Activated CD8-positive, alpha-beta memory T cell treated with anti-CD3 and anti-CD28 coated beads, Interleukin-2, amount 50 U/mL, for 24 hours (primary cell): ENCODE measurements around the gene KLF13.
A peak's percentile ranks its signal among the peaks of the same experiment; 100 is the strongest.

Experiments
- DNase-seq: peaks from one replicate; pipeline ENCODE4 v3.0.0-alpha.2; 2020; ENCODE audit errors: extremely low read depth

KLF13 gene

DNA sequence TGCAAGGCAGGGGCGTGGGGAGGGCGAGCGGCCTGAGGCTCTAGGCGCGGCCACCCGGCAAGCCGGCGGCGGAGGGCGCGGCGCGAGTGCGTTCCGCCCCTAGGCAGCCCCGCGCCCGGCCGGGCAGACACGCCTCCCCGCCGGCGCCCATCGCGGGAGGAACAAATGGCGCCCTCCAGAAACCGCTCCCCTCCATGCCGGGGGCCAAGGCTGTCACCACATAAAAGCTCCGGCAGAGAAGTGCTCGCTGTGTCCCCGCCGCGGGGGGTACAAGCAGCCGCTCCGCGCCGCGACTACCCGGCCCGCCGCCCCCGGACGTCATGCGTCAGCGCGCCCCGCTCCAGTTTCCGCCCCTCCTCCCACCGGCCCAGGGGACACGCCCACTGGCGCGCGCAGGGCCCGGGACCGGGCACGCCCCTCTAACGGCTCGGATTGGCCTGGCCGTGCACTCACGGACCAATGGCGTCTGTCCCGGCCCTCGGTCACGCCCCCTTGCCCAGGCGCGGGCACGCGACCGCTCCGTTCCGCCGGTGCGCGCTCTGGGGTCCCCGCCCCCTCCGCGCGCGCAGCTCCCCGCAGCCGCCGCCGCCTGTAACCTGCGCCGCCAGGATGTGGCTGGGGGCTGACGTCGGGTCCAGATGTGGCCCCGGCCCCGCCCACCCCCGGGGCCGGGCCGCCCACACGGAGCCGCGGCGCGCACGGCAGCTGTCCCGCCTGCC lies at the start of gene KLF13:
TSS of gene KLF13 (plus strand) at position 680 of the 719 bp plus-strand sequence. CDS start 378 bp downstream, outside the sequence.
- DNase-seq: peak; percentile 96

- no peak for DNase-seq
Measured at GRCh38 chr15:31277335-31278060, 49.1 kb upstream of the KLF13 start.

GRCh38 chr15:31278061-31278445 lies 48.6 kb upstream of the KLF13 start:
- DNase-seq: no peak

DNA sequence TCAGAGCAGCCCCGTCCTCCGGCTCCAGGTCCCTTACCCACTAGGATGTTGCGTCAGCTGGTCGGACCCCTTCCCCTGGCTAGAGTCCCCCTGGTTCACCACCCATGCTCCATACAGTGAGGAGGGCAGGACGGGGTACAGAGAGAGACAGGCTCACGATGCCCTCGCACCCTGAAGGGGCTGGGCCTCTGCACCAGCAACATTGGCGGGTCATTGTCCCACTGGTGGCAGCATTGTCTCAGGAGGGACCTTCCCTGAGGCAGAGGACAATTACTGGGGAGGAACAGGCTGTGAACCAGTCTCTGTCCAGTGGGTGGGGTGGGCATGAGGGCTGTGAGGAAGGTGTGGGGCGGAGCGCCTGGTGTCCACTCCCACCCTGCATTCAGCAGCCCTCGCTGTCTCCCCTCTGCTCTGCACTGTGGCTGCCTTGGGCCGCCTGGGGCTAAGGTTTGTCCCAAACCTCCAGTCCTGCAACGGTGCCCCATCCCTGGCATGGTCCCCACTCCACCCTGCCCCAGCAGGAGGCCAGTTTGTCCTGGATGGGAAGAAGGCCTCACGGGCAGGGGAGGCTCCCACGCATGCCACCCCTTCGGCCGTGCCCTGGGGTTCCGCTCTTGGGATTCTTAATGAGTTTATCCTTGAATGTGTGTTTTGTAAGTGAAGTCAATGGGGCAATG lies 48.0 kb upstream of the KLF13 start:
- no peak for DNase-seq

GRCh38 chr15:31279221-31280045 lies 47.2 kb upstream of the KLF13 start:
- DNase-seq: no peak

DNA sequence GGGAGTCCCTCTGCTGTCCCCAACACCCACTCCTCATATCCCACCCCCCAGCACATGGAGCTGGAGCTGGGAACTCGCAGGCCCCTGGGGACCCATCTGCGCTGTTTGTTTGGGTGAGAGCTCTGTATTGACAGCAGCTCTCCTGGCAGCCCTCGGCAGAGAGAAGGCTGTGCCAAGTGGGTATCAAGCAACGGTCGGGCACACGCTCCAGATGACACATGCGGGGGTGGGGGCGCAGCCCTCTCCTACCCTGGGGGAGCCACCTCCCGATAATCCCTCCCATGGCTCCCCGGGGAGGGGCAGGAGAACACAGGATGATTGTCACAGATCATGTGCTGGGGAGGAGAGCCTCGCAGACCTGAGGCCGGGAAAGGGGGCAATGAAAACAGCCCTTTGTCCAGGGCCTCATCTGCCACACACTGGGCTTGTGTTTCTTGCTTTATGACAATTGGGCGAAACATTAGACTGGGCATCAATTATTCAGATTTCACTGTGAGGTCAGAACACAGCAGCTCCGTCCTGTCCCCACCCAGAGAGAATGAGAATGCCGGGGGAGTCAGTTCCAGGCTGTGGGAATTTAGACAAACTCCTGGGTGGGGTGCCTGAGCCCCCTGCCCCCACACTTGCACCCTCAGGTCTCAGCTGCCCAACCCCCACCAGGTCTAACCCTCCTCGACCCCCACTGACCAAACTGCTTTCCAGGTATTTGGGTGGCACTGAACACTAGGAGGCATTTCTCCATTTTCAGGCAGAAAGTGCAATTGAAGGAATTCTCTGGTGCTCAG lies 46.4 kb upstream of the KLF13 start:
- no peak for DNase-seq

DNA sequence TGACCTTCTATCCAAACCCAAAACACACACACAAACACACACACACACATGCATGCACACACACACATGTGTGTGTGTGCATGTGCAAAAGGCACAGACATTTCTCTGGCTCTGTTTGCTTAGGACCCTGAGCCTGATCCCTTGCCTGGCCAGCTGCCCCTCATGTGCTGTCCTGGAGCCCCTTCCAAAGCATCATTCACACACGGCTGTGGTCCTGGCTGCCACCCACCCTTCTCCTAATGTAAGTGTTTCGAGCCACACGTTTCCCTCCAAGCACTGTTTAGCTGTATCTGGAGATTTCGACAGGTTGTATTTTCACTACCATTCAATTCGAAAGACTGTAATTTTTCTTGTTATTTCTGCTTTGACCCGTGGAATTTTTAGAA lies 45.8 kb upstream of the KLF13 start:
- no peak for DNase-seq

GRCh38 chr15:31283043-31283442 lies 43.6 kb upstream of the KLF13 start:
- DNase-seq: no peak

DNA sequence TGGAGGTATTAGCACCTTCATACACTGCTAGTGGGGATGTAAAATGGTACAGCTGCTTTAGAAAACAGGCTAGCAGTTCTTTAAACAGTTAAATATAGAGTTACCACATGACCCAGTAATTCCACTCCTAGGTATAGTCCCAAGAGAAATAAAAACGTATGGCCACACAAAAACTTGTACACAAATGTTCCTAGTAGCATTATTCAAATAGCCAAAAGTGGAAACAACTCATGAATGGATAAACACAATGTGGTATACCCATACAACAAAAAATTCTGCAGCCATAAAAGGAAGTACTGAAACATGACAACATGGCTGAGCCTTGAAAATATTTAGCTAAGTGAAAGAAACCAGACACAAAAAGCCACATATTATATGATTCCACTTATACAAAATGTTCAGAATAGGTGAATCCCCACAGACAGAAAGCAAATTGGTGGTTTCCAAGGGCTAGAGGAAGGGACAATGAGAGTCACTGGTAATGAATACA lies 40.8 kb upstream of the KLF13 start:
- no peak for DNase-seq

GRCh38 chr15:31291048-31291578 lies 35.5 kb upstream of the KLF13 start:
- DNase-seq: no peak

GRCh38 chr15:31292391-31293015 lies 34.1 kb upstream of the KLF13 start:
- no peak for DNase-seq

GRCh38 chr15:31293655-31294054 lies 33.0 kb upstream of the KLF13 start:
- no peak for DNase-seq

- DNase-seq: no peak
Measured at GRCh38 chr15:31294067-31294466, 32.6 kb upstream of the KLF13 start.

DNA sequence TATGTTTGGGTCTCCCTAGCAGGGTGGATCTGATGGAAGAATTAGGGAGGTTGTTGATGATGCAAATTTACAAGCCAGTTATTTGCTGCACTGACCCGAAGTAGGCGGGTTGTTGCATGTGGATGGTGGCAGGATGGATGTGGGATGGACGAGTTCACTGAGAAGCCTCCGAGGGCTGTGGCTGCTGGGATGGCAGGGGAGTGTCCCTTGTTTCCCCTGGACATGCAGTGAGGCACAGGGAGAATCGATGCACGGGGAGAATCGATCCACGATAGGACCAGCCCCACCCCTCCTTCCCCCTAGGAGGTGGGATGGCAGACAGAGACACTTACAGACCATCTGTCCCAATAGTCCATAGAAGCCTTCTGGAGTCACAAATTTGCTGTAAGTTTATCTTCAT lies 31.0 kb upstream of the KLF13 start:
- DNase-seq: no peak

DNA sequence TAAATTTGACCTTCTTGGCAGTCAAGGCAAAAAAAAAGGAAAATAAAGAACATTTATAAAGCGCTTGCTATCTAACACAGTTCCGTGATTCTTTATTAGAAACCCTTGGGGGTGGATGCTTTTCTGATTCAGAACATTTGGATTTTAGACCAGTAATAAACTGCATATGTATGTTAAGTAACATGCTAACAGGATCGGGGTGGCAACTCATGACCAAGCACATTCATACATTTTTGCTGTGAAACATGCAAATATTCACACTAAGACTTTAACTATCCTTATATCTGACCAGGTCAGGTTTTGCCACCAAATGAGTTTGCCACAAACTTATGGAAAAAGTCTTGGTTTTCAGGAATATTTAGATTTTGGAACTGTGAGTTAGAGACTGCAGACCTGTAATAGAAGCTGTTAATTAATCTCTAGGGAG lies 30.4 kb upstream of the KLF13 start:
- DNase-seq: no peak

- DNase-seq: no peak
Measured at GRCh38 chr15:31296646-31297574, 29.7 kb upstream of the KLF13 start.

- no peak for DNase-seq
Measured at GRCh38 chr15:31297575-31298456, 28.8 kb upstream of the KLF13 start.

DNA sequence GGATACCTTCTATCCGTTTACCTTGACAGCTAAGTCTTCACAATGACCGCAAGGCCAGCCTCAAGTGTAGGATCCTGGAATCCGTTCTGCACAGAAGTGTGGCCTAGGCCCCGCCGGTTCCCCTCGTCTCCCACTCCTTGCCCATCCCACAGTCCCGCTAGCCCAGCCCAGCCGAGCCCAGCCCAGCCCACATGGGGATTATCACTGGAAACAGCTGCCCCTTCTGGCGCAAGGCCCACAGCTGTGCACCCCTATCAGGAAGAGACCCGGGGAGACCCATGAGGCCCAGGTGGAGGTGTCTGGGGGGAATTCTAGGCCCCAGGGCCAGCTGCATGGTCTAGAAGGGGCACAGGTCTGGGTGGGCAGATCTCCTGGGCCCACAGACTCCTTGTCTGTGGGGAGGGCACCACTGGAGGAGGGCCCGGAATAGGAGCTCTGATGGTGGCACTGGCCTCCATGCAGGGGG lies 27.9 kb upstream of the KLF13 start:
- no peak for DNase-seq
